HG02610 (cell line): ENCODE measurements around the gene COL4A1.
"Not testable (repeated sequence)": the region's sequence is repeated elsewhere in the genome, so short reads cannot be mapped to it uniquely, and the experiment has no call there.

Experiments
- ATAC-seq: cut with Tn5 transposase; IDR thresholded peaks from one replicate; pipeline ENCODE4 v1.9.1; 2021; ENCODE audit warnings: mild to moderate bottlenecking, moderate library complexity; ENCODE audit not compliant: unreplicated experiment

The COL4A1 gene

GRCh38 chr13:110324026-110324749 lies 17.2 kb upstream of the COL4A1 start:
- no peak for ATAC-seq

- ATAC-seq = no peak
Measured at GRCh38 chr13:110323172-110323891, 16.4 kb upstream of the COL4A1 start.

- ATAC-seq = no peak
Measured at GRCh38 chr13:110322828-110323171, 15.8 kb upstream of the COL4A1 start.

- no peak for ATAC-seq
Measured at GRCh38 chr13:110322126-110322827, 15.3 kb upstream of the COL4A1 start.

- not testable (repeated sequence) for ATAC-seq
Measured at GRCh38 chr13:110321573-110321972, 14.6 kb upstream of the COL4A1 start.

- no peak for ATAC-seq
Measured at GRCh38 chr13:110320645-110321044, 13.7 kb upstream of the COL4A1 start.

- ATAC-seq = no peak
Measured at GRCh38 chr13:110319774-110320509, 13.0 kb upstream of the COL4A1 start.

- no peak for ATAC-seq
Measured at GRCh38 chr13:110319397-110319773, 12.4 kb upstream of the COL4A1 start.

GRCh38 chr13:110318920-110319319 lies 12.0 kb upstream of the COL4A1 start:
- ATAC-seq = no peak

- ATAC-seq = no peak
Measured at GRCh38 chr13:110317496-110318195, 10.7 kb upstream of the COL4A1 start.

- no peak for ATAC-seq
Measured at GRCh38 chr13:110317093-110317492, 10.1 kb upstream of the COL4A1 start.

- ATAC-seq = no peak
Measured at GRCh38 chr13:110316196-110316595, 9.2 kb upstream of the COL4A1 start.

- no peak for ATAC-seq
Measured at GRCh38 chr13:110314516-110315245, 7.7 kb upstream of the COL4A1 start.

- not testable (repeated sequence) for ATAC-seq
Measured at GRCh38 chr13:110313733-110314132, 6.8 kb upstream of the COL4A1 start.

- ATAC-seq = not testable (repeated sequence)
Measured at GRCh38 chr13:110313261-110313660, 6.3 kb upstream of the COL4A1 start.

- no peak for ATAC-seq
Measured at GRCh38 chr13:110312339-110313031, 5.5 kb upstream of the COL4A1 start.

GRCh38 chr13:110311443-110312338 lies 4.7 kb upstream of the COL4A1 start:
- ATAC-seq = no peak
